PC-9 (cell line): Measurements from ENCODE around the gene POU2F3.

Experiments used
- EZH2 ChIP-seq: fragments of 200-600 bp; sonication (generic); IDR thresholded peaks from 2 replicates; pipeline ENCODE4 v1.8.0; 2017; ENCODE audit warnings: antibody characterized with exemption, low read depth
- TF ChIP-seq, protein P1 (sequence below): fragments of 200-600 bp; sonication (generic); conservative IDR thresholded peaks from 2 replicates; pipeline ENCODE4 v1.6.1; 2017; ENCODE audit warnings: mixed run types, antibody characterized with exemption, mild to moderate bottlenecking, moderate library complexity

DNA sequence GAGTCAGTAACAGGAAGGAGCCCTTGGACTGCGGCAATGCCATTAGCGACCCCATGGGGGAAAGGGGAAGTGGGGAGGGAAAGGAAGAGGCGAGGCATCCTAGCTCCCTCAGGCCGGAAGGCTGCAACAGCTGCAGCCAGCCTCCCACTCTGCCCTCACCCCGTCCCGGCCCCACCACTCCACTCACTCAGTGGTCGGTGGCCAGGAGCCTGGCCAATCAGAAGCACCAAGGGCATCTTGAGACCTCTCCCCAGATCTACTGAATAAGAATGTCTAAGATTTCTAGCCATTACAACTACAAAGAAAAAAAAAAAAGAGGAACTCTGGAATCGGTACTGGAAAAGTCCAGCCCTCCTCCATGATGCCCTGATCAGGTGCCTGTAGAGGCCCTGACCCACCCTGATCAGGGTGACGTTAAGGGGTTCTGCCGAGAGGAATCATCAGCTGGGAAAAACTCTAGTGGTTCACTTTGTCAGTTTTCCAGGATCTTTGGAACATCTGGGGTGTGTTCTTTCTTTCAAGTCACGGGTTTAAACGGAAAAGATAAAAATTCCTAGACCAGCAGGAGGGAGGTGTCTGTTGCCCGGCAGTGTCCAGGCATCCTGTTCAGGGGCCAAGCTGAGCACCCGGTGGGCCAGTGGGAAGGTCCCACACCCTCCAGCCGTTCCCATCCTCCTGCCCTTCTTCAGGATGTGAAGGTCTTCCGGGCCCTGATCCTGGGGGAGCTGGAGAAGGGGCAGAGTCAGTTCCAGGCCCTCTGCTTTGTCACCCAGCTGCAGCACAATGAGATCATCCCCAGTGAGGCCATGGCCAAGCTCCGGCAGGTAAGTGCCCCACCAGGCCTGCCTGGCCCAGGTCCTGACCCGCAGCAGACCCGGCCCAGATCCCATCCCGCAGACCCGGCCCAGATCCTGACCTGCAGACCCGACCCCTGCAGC lies 14.7 kb upstream of the POU2F3 start:
- TF ChIP-seq, protein P1, sequence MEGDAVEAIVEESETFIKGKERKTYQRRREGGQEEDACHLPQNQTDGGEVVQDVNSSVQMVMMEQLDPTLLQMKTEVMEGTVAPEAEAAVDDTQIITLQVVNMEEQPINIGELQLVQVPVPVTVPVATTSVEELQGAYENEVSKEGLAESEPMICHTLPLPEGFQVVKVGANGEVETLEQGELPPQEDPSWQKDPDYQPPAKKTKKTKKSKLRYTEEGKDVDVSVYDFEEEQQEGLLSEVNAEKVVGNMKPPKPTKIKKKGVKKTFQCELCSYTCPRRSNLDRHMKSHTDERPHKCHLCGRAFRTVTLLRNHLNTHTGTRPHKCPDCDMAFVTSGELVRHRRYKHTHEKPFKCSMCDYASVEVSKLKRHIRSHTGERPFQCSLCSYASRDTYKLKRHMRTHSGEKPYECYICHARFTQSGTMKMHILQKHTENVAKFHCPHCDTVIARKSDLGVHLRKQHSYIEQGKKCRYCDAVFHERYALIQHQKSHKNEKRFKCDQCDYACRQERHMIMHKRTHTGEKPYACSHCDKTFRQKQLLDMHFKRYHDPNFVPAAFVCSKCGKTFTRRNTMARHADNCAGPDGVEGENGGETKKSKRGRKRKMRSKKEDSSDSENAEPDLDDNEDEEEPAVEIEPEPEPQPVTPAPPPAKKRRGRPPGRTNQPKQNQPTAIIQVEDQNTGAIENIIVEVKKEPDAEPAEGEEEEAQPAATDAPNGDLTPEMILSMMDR = no peak
- no peak for TF ChIP-seq EZH2
